CD4-positive, alpha-beta memory T cell (primary cell): ENCODE measurements around the gene EML6. TPM values are rescaled to one million over a fixed set of nuclear protein-coding genes. Genes with fewer than 3 reads are reported as not detected.

Experiments used
- CTCF ChIA-PET: fragments of 350-600 bp; sonication (Branson Sonifier 250); formaldehyde crosslinking; loops from one replicate; lab custom pipeline; 2021; ENCODE audit warnings: inconsistent platforms; ENCODE audit not compliant: partially characterized antibody; lab: Charles Lee
- POLR2A ChIA-PET: fragments of 350-600 bp; sonication (Branson Sonifier 250); formaldehyde crosslinking; loops from one replicate; lab custom pipeline; 2021; ENCODE audit not compliant: partially characterized antibody; lab: Charles Lee
- DNase-seq, 5 donors: peaks; one replicate each; pipeline versions ENCODE4 v3.0.0 to v3.0.0-alpha.2; 2020 to 2022; ENCODE audit warnings: mixed read lengths in 1 of 5
- H3K27ac ChIP-seq: one replicate; pipeline ENCODE4 v1.7.0; 2013; ENCODE audit warnings: low read depth, low read length
- H3K27me3 ChIP-seq: 2 replicates; pipeline ENCODE4 v1.7.0; 2013; ENCODE audit warnings: mild to moderate bottlenecking, low read length, moderate library complexity; ENCODE audit not compliant: insufficient read depth
- H3K36me3 ChIP-seq: 2 replicates; pipeline ENCODE4 v1.7.0; 2013; ENCODE audit warnings: mild to moderate bottlenecking, low read length, moderate library complexity; ENCODE audit not compliant: insufficient read depth
- H3K4me1 ChIP-seq: 2 replicates; pipeline ENCODE4 v1.7.0; 2013; ENCODE audit warnings: mild to moderate bottlenecking, low read length, moderate library complexity; ENCODE audit not compliant: insufficient read depth
- H3K4me3 ChIP-seq, 2 donors: one replicate each; pipeline ENCODE4 v1.7.0; 2013; ENCODE audit warnings: low read length in 2 of 2, mild to moderate bottlenecking in 1 of 2
- H3K9me3 ChIP-seq, 2 donors: one replicate each; pipeline ENCODE4 v1.7.0; 2013; ENCODE audit warnings: low read length in 2 of 2, control low read depth in 1 of 2; ENCODE audit not compliant: control insufficient read depth in 1 of 2
- H3K27ac Mint-ChIP-seq, 7 donors: one replicate each; pipeline ENCODE4 v1.8.0; 2020 to 2021; ENCODE audit warnings: mixed read lengths in 7 of 7, mild to moderate bottlenecking in 6 of 7, inconsistent platforms in 3 of 7, moderate library complexity in 3 of 7
- H3K27me3 Mint-ChIP-seq, 2 donors: one replicate each; pipeline ENCODE4 v1.8.0; 2020 to 2021; ENCODE audit warnings: mixed read lengths in 2 of 2
- H3K36me3 Mint-ChIP-seq, 2 donors: one replicate each; pipeline ENCODE4 v1.8.0; 2020 to 2021; ENCODE audit warnings: mixed read lengths in 2 of 2, inconsistent platforms in 1 of 2, mild to moderate bottlenecking in 1 of 2
- H3K4me1 Mint-ChIP-seq, 4 donors: one replicate each; pipeline ENCODE4 v1.8.0; 2020 to 2021; ENCODE audit warnings: mixed read lengths in 4 of 4, mild to moderate bottlenecking in 1 of 4
- H3K4me3 Mint-ChIP-seq, 8 donors: one replicate each; pipeline ENCODE4 v1.8.0; 2020 to 2021; ENCODE audit warnings: mixed read lengths in 8 of 8, mild to moderate bottlenecking in 7 of 8, moderate library complexity in 6 of 8, inconsistent platforms in 3 of 8
- H3K9me3 Mint-ChIP-seq, 8 donors: one replicate each; pipeline ENCODE4 v1.8.0; 2020 to 2021; ENCODE audit warnings: mixed read lengths in 8 of 8, mild to moderate bottlenecking in 5 of 8, inconsistent platforms in 3 of 8, moderate library complexity in 1 of 8
- intact Hi-C: fragments of 100-400 bp; cut with micrococcal nuclease; formaldehyde crosslinking; loops from one replicate; pipeline ENCODE4 v1.15.1; 2023
- polyA plus RNA-seq, 2 donors: library from polyadenylated mRNA; unstranded; fragments of 300-500 nt; fragmentation: Illumina TruSeq; gene quantifications; one replicate each; pipeline ENCODE4 v1.2.3, GENCODE V29; 2021
- total RNA-seq, 2 experiments: library from RNA; stranded (reverse); gene quantifications; one replicate each; pipeline ENCODE4 v1.2.3, GENCODE V29; 2021

Gene EML6
- total and polyA plus RNA-seq, 4 experiments from 2014 or later, result 0.02 to 3.9 (median 1.8) TPM; not detected in 1

- no peak overlapping the region for H3K4me3 ChIP-seq
- Mint-ChIP-seq H3K27me3 (peaks cover 2 to 6% of the 10 kb centered on the region in 2 donors), H3K36me3 (no peaks in the 10 kb centered on the region), H3K27ac (no peak overlapping the region), H3K4me1 (no peaks in the 10 kb centered on the region), H3K9me3 (no peaks in the 10 kb centered on the region), H3K4me3 (no peak overlapping the region)
- H3K9me3 ChIP-seq, result no peaks in the 10 kb centered on the region
- no peaks in the 10 kb centered on the region for H3K36me3 ChIP-seq
- no peaks in the 10 kb centered on the region for H3K4me1 ChIP-seq
- intact Hi-C loops, result loop anchor here (5.0 kb wide), 1 partner anchor 414 kb away; no protein-coding TSS in a partner anchor
- H3K27me3 ChIP-seq, result no peaks in the 10 kb centered on the region
- DNase-seq, result no peak
- no peak overlapping the region for H3K27ac ChIP-seq
- ChIA-PET POLR2A (no interaction called here), CTCF (interaction anchor here (0.5 kb wide), 1 partner anchor 810 kb away, joined by 3 read pairs; no protein-coding TSS in a partner anchor)
These were observed 40.3 kb downstream of the EML6 start for GRCh38 chr2:54763636-54764291.

GRCh38 chr2:54767921-54768320, 44.5 kb downstream of the EML6 start:
- no peaks in the 10 kb centered on the region for H3K4me1 ChIP-seq
- H3K27ac ChIP-seq, result no peak overlapping the region
- H3K36me3 ChIP-seq, result no peaks in the 10 kb centered on the region
- intact Hi-C loops, result no loop called here
- ChIA-PET POLR2A (no interaction called here), CTCF (no interaction called here)
- Mint-ChIP-seq H3K9me3 (no peaks in the 10 kb centered on the region), H3K27me3 (peaks cover 0 to 4% of the 10 kb centered on the region in 2 donors), H3K4me3 (no peak overlapping the region), H3K4me1 (no peaks in the 10 kb centered on the region), H3K27ac (no peak overlapping the region), H3K36me3 (no peaks in the 10 kb centered on the region)
- no peak for DNase-seq
- no peaks in the 10 kb centered on the region for H3K27me3 ChIP-seq
- no peak overlapping the region for H3K4me3 ChIP-seq
- no peaks in the 10 kb centered on the region for H3K9me3 ChIP-seq

GRCh38 chr2:54768772-54769428, 45.4 kb downstream of the EML6 start:
- Histone ChIP-seq H3K27me3 (no peaks in the 10 kb centered on the region), H3K9me3 (no peaks in the 10 kb centered on the region), H3K4me1 (no peaks in the 10 kb centered on the region), H3K27ac (no peak overlapping the region), H3K36me3 (no peaks in the 10 kb centered on the region), H3K4me3 (no peak overlapping the region)
- Mint-ChIP-seq H3K4me1 (no peaks in the 10 kb centered on the region), H3K4me3 (no peak overlapping the region), H3K27me3 (peaks cover 0 to 3% of the 10 kb centered on the region in 2 donors), H3K27ac (no peak overlapping the region), H3K36me3 (no peaks in the 10 kb centered on the region), H3K9me3 (peaks cover 0 to under 1% (median 0%) of the 10 kb centered on the region in 8 donors)
- ChIA-PET CTCF (no interaction called here), POLR2A (no interaction called here)
- intact Hi-C loops, result no loop called here
- no peak for DNase-seq

GRCh38 chr2:54770211-54770610, 46.7 kb downstream of the EML6 start:
- no peak overlapping the region for H3K27ac Mint-ChIP-seq
- peaks cover 0 to 4% of the 10 kb centered on the region in 2 donors for H3K9me3 ChIP-seq
- H3K4me3 ChIP-seq, result no peak overlapping the region
- no peaks in the 10 kb centered on the region for H3K4me1 Mint-ChIP-seq
- no peak overlapping the region for H3K4me3 Mint-ChIP-seq
- no peaks in the 10 kb centered on the region for H3K36me3 ChIP-seq
- POLR2A ChIA-PET, result no interaction called here
- intact Hi-C loops, result no loop called here
- CTCF ChIA-PET, result interaction anchor here (1.3 kb wide), 2 partner anchors 66 to 69 kb away, joined by 3 read pairs; no protein-coding TSS in a partner anchor
- no peak for DNase-seq
- H3K27me3 Mint-ChIP-seq, result peaks cover 0 to 3% of the 10 kb centered on the region in 2 donors
- H3K4me1 ChIP-seq, result no peaks in the 10 kb centered on the region
- no peak overlapping the region for H3K27ac ChIP-seq
- no peaks in the 10 kb centered on the region for H3K27me3 ChIP-seq
- H3K36me3 Mint-ChIP-seq, result peaks cover 0 to 6% of the 10 kb centered on the region in 2 donors
- peaks cover 0 to 8% (median 3%) of the 10 kb centered on the region in 8 donors for H3K9me3 Mint-ChIP-seq

GRCh38 chr2:54770676-54771075, 47.2 kb downstream of the EML6 start:
- Histone ChIP-seq H3K4me3 (no peak overlapping the region), H3K36me3 (no peaks in the 10 kb centered on the region), H3K9me3 (peaks cover 0 to 4% of the 10 kb centered on the region in 2 donors), H3K27me3 (no peaks in the 10 kb centered on the region), H3K4me1 (no peaks in the 10 kb centered on the region), H3K27ac (no peak overlapping the region)
- intact Hi-C loops, result no loop called here
- Mint-ChIP-seq H3K4me3 (no peak overlapping the region), H3K4me1 (no peaks in the 10 kb centered on the region), H3K36me3 (peaks cover 0 to 9% of the 10 kb centered on the region in 2 donors), H3K9me3 (peaks cover 0 to 12% (median 7%) of the 10 kb centered on the region in 8 donors), H3K27me3 (peaks cover 0 to 3% of the 10 kb centered on the region in 2 donors), H3K27ac (peak overlapping the region in 1 of 7 donors; percentile 32)
- DNase-seq, result no peak
- CTCF ChIA-PET, result interaction anchor here (1.3 kb wide), 2 partner anchors 66 to 68 kb away, joined by 3 read pairs; no protein-coding TSS in a partner anchor
- POLR2A ChIA-PET, result no interaction called here

- peaks cover 0 to 17% (median 13%) of the 10 kb centered on the region in 8 donors for H3K9me3 Mint-ChIP-seq
- POLR2A ChIA-PET, result no interaction called here
- DNase-seq, result no peak
These were observed 47.9 kb downstream of the EML6 start for GRCh38 chr2:54771166-54771885.

GRCh38 chr2:54772110-54772509, 48.6 kb downstream of the EML6 start:
- ChIA-PET POLR2A (no interaction called here), CTCF (interaction anchor here (1.3 kb wide), 1 partner anchor 68 kb away, joined by 3 read pairs; no protein-coding TSS in a partner anchor)
- no peak overlapping the region for H3K4me3 Mint-ChIP-seq
- Histone ChIP-seq H3K27me3 (no peaks in the 10 kb centered on the region), H3K36me3 (no peaks in the 10 kb centered on the region), H3K4me1 (no peaks in the 10 kb centered on the region), H3K9me3 (peaks cover 0 to 8% of the 10 kb centered on the region in 2 donors), H3K4me3 (no peak overlapping the region), H3K27ac (no peak overlapping the region)
- no peaks in the 10 kb centered on the region for H3K4me1 Mint-ChIP-seq
- no peak overlapping the region for H3K27ac Mint-ChIP-seq
- no peak for DNase-seq
- H3K9me3 Mint-ChIP-seq, result peaks cover 0 to 24% (median 19%) of the 10 kb centered on the region in 8 donors
- peaks cover 0 to 18% of the 10 kb centered on the region in 2 donors for H3K36me3 Mint-ChIP-seq
- peaks cover 0 to 5% of the 10 kb centered on the region in 2 donors for H3K27me3 Mint-ChIP-seq
- intact Hi-C loops, result no loop called here

More at GRCh38 chr2:54771166-54771885, 47.9 kb downstream of the EML6 start:
- peaks cover 0 to 8% of the 10 kb centered on the region in 2 donors for H3K9me3 ChIP-seq
- H3K36me3 ChIP-seq, result no peaks in the 10 kb centered on the region
- Mint-ChIP-seq H3K4me3 (no peak overlapping the region), H3K27me3 (peaks cover 0 to 5% of the 10 kb centered on the region in 2 donors), H3K4me1 (no peaks in the 10 kb centered on the region), H3K36me3 (peaks cover 0 to 15% of the 10 kb centered on the region in 2 donors), H3K27ac (no peak overlapping the region)
- CTCF ChIA-PET, result interaction anchor here (1.3 kb wide), 2 partner anchors 67 to 68 kb away, joined by 3 read pairs; no protein-coding TSS in a partner anchor
- intact Hi-C loops, result no loop called here
- no peaks in the 10 kb centered on the region for H3K4me1 ChIP-seq
- H3K27me3 ChIP-seq, result no peaks in the 10 kb centered on the region
- H3K4me3 ChIP-seq, result no peak overlapping the region
- H3K27ac ChIP-seq, result no peak overlapping the region
